ENCODE measurements around the gene NUAK1.

- no peak for TF ChIP-seq CTCF (IDR thresholded peaks at IDR 0.05; ENCODE audit: insufficient read depth, low read length)
- TF ChIP-seq POLR2AphosphoS5 (IDR thresholded peaks at IDR 0.05; ENCODE audit: low read depth), result no peak
- TF ChIP-seq REST (IDR thresholded peaks at IDR 0.05; ENCODE audit: insufficient replicate concordance, low read depth), result no peak
- no peak for TF ChIP-seq GABPA (IDR thresholded peaks at IDR 0.05; ENCODE audit: low read depth)
Observed at GRCh38 chr12:106113446-106113823, 25.3 kb downstream of the NUAK1 start.
